Gastrocnemius medialis (tissue), 4 donors: Measurements from ENCODE around the gene POMGNT1. TPM values are rescaled to one million over a fixed set of nuclear protein-coding genes. Genes with fewer than 3 reads are reported as not detected.
A peak's percentile ranks its signal among the peaks of the same experiment; 100 is the strongest.

Experiments used
- ATAC-seq, 2 donors: fragments of 150-250 bp; one replicate each; pipeline ENCODE4 v1.9.1; 2016
- DNase-seq, 2 donors: peaks; one replicate each; pipeline ENCODE4 v3.0.0-alpha.2; 2019
- H3K27ac ChIP-seq, 4 donors: fragments of 200-600 bp; sonication (generic); 1 replicate in 1 of 4; 2 replicates in 3 of 4; pipeline ENCODE4 v1.5.1; 2016 to 2018; ENCODE audit warnings: mild to moderate bottlenecking in 2 of 4, moderate library complexity in 1 of 4
- H3K27me3 ChIP-seq, 3 donors: fragments of 200-600 bp; sonication (generic) in 2 of 3; 1 replicate in 1 of 3; 2 replicates in 2 of 3; pipeline versions ENCODE4 v1.5.1 to v1.6.0; 2016 to 2019; ENCODE audit warnings: mild to moderate bottlenecking in 1 of 3, moderate library complexity in 1 of 3
- H3K36me3 ChIP-seq, 2 donors: fragments of 200-600 bp; sonication (generic) in 1 of 2; one replicate each; pipeline ENCODE4 v1.5.1; 2017 to 2018
- H3K4me1 ChIP-seq, 2 donors: fragments of 200-600 bp; sonication (generic) in 1 of 2; one replicate each; pipeline ENCODE4 v1.5.1; 2016 to 2017; ENCODE audit warnings: mild to moderate bottlenecking in 2 of 2
- H3K4me3 ChIP-seq, 4 donors: fragments of 200-600 bp; sonication (generic) in 3 of 4; 1 replicate in 1 of 4; 2 replicates in 3 of 4; pipeline ENCODE4 v1.5.1; 2016 to 2019; ENCODE audit warnings: mild to moderate bottlenecking in 2 of 4
- H3K9me3 ChIP-seq, 3 donors: fragments of 200-600 bp; sonication (generic) in 2 of 3; 1 replicate in 1 of 3; 2 replicates in 2 of 3; pipeline ENCODE4 v1.5.1; 2016 to 2019
- POLR2A ChIP-seq, 2 donors: fragments of 450-650 bp; IDR thresholded peaks; one replicate each; pipeline ENCODE4 v1.6.1; 2017; ENCODE audit warnings: antibody characterized with exemption in 2 of 2, mild to moderate bottlenecking in 2 of 2, moderate library complexity in 2 of 2
- in situ Hi-C, 4 donors: fragments of 200-750 bp; cut with MboI; loops; one replicate each; pipeline versions ENCODE4 v1.15.0 to v1.8.0; 2017; ENCODE audit warnings: low sequenced_read_pairs in 4 of 4
- intact Hi-C: fragments of 100-400 bp; cut with DNase I; formaldehyde crosslinking; loops from one replicate; pipeline ENCODE4 v1.15.1; 2023; ENCODE audit warnings: low total_unique reads
- total RNA-seq, 4 donors: library from RNA; depleted of rRNA; stranded (reverse); fragments of >200 nt; gene quantifications; one replicate each; pipeline versions ENCODE4 v1.1.0 to v1.2.3, GENCODE V29; 2016
- TF ChIP-seq, protein P1 (sequence below), 5 experiments: fragments of 450-650 bp in 3 of 5; fragments of 200-600 bp in 2 of 5; sonication (generic) in 2 of 5; IDR thresholded peaks in 4 of 5; conservative IDR thresholded peaks in 1 of 5; 1 replicate in 4 of 5; 2 replicates in 1 of 5; pipeline ENCODE4 v1.5.1; 2016 to 2019; ENCODE audit warnings: antibody characterized with exemption in 5 of 5, mild to moderate bottlenecking in 3 of 5, moderate library complexity in 3 of 5

The POMGNT1 gene
- total RNA-seq, 4 donors from 2014 or later, result 66.2 to 107 (median 92.2) TPM

GRCh38 chr1:46181343-46182260 lies 16.6 kb downstream of the POMGNT1 start:
- H3K27ac ChIP-seq, result no peak overlapping the region
- in situ Hi-C loops, result loop anchor here in 3 of 4 donors (5.0 kb wide), 1 partner anchor 144 kb away; no protein-coding TSS in a partner anchor
- DNase-seq (no peak), ATAC-seq (no peak)
- no peaks in the 10 kb centered on the region for H3K27me3 ChIP-seq
- peaks cover 17 to 31% of the 10 kb centered on the region in 2 donors for H3K4me1 ChIP-seq
- intact Hi-C loops, result loop anchor here (2.0 to 10.0 kb wide), 3 partner anchors 49 to 427 kb away; partner anchors contain the start of genes IPP and PIK3R3
- no peaks in the 10 kb centered on the region for H3K9me3 ChIP-seq
- no peaks in the 10 kb centered on the region for H3K36me3 ChIP-seq
- TF ChIP-seq, protein P1, sequence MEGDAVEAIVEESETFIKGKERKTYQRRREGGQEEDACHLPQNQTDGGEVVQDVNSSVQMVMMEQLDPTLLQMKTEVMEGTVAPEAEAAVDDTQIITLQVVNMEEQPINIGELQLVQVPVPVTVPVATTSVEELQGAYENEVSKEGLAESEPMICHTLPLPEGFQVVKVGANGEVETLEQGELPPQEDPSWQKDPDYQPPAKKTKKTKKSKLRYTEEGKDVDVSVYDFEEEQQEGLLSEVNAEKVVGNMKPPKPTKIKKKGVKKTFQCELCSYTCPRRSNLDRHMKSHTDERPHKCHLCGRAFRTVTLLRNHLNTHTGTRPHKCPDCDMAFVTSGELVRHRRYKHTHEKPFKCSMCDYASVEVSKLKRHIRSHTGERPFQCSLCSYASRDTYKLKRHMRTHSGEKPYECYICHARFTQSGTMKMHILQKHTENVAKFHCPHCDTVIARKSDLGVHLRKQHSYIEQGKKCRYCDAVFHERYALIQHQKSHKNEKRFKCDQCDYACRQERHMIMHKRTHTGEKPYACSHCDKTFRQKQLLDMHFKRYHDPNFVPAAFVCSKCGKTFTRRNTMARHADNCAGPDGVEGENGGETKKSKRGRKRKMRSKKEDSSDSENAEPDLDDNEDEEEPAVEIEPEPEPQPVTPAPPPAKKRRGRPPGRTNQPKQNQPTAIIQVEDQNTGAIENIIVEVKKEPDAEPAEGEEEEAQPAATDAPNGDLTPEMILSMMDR (IDR thresholded peaks at IDR 0.05 in 4 of 5, conservative IDR thresholded peaks at IDR 0.05 in 1 of 5), result no peak
- TF ChIP-seq POLR2A (IDR thresholded peaks at IDR 0.05), result no peak
- no peak overlapping the region for H3K4me3 ChIP-seq

GRCh38 chr1:46180082-46180616 lies 18.1 kb downstream of the POMGNT1 start:
- intact Hi-C loops, result loop anchor here (10.0 kb wide), 2 partner anchors 295 to 425 kb away; partner anchors contain the start of gene IPP
- DNase-seq (no peak), ATAC-seq (no peak)
- H3K27me3 ChIP-seq, result no peaks in the 10 kb centered on the region
- no peaks in the 10 kb centered on the region for H3K36me3 ChIP-seq
- no peak for TF ChIP-seq POLR2A (IDR thresholded peaks at IDR 0.05)
- TF ChIP-seq, protein P1 (IDR thresholded peaks at IDR 0.05 in 4 of 5, conservative IDR thresholded peaks at IDR 0.05 in 1 of 5), result no peak
- in situ Hi-C loops, result loop anchor here in 3 of 4 donors (5.0 kb wide), 1 partner anchor 143 kb away; no protein-coding TSS in a partner anchor
- no peak overlapping the region for H3K27ac ChIP-seq
- H3K9me3 ChIP-seq, result no peaks in the 10 kb centered on the region
- peaks cover 22 to 32% of the 10 kb centered on the region in 2 donors for H3K4me1 ChIP-seq
- H3K4me3 ChIP-seq, result no peak overlapping the region

DNA sequence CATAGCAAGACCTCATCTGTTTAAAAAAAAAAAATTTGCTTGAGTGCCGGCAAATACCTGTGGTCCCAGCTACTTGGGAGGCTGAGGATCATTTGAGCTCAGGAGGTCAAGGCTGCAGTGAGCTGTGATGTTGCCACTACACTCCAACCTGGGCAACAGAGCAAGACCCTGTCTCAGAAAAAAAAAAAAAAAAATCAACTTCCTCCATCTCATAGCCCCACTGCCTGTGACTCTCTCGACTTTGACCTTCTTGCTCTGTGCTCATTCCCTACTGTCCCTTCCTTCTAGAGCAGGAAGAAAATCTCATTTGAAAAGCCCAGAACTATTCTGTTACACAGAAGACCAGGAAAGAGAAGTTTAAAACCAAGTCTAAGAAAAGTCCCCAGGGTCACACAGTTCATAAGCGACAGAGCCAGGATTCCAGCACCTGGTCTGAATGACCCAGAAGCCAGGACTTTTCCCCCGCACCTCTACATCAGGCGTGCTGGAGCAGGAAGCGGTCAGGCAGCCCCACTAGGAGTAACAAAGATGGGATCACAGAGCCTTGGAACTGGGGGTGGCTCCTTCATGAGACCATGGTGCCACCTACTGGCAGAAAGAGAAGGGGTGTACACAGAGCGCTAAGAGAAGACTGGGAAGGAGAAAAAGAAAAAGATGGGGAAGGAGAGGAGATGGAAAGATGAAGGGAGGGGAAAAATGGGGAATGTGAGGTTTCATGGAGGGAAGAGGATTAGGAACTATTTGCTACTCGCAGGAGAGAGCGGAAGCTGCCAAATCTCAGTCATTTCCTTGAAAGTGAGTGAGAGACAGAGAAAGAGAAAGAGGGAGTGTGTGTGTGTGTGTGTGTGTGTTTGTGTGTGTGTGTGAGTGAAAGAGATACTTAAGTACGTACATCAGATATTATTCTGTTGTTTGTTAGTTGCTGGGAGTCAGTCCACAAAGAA lies 18.8 kb downstream of the POMGNT1 start:
- peaks cover 29 to 35% of the 10 kb centered on the region in 2 donors for H3K4me1 ChIP-seq
- DNase-seq, result peak; percentile 68 to 79
- intact Hi-C loops, result loop anchor here (1.0 to 10.0 kb wide), 4 partner anchors 142 to 425 kb away; partner anchors contain the start of gene IPP
- H3K27me3 ChIP-seq, result no peaks in the 10 kb centered on the region
- H3K27ac ChIP-seq, result peak overlapping the region in 3 of 4 donors; percentile 46 to 64 (median 53)
- no peaks in the 10 kb centered on the region for H3K36me3 ChIP-seq
- TF ChIP-seq POLR2A (IDR thresholded peaks at IDR 0.05), result no peak
- TF ChIP-seq, protein P1 (IDR thresholded peaks at IDR 0.05 in 4 of 5, conservative IDR thresholded peaks at IDR 0.05 in 1 of 5), result peak; percentile 85 to 96 (median 89)
- H3K9me3 ChIP-seq, result no peaks in the 10 kb centered on the region
- in situ Hi-C loops, result loop anchor here (5.0 kb wide), 1 partner anchor 142 kb away; no protein-coding TSS in a partner anchor
- ATAC-seq, result peak; percentile 51 to 62
- no peak overlapping the region for H3K4me3 ChIP-seq
